Measurements from ENCODE around the gene FN1. TPM values are rescaled to one million over a fixed set of nuclear protein-coding genes. Genes with fewer than 3 reads are reported as not detected.

FN1 gene
- total RNA-seq, 2 donors from 2014 or later: 369 to 1,092 TPM

GRCh38 chr2:215434447-215435279 lies 1.2 kb downstream of the FN1 start:
- TF ChIP-seq, protein P1, sequence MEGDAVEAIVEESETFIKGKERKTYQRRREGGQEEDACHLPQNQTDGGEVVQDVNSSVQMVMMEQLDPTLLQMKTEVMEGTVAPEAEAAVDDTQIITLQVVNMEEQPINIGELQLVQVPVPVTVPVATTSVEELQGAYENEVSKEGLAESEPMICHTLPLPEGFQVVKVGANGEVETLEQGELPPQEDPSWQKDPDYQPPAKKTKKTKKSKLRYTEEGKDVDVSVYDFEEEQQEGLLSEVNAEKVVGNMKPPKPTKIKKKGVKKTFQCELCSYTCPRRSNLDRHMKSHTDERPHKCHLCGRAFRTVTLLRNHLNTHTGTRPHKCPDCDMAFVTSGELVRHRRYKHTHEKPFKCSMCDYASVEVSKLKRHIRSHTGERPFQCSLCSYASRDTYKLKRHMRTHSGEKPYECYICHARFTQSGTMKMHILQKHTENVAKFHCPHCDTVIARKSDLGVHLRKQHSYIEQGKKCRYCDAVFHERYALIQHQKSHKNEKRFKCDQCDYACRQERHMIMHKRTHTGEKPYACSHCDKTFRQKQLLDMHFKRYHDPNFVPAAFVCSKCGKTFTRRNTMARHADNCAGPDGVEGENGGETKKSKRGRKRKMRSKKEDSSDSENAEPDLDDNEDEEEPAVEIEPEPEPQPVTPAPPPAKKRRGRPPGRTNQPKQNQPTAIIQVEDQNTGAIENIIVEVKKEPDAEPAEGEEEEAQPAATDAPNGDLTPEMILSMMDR (IDR thresholded peaks at IDR 0.05): no peak
- Histone ChIP-seq H3K27ac (peak overlapping the region; percentile 76 to 87), H3K27me3 (no peaks in the 10 kb centered on the region), H3K4me1 (peaks cover 0 to 22% of the 10 kb centered on the region in 2 donors), H3K36me3 (peaks cover 10% of the 10 kb centered on the region), H3K9me3 (no peaks in the 10 kb centered on the region), H3K4me3 (peak overlapping the region; percentile 63 to 69)
- no peak for DNase-seq (ENCODE audit: low spot score)

- TF ChIP-seq, protein P1 (IDR thresholded peaks at IDR 0.05): no peak
- H3K9me3 ChIP-seq: no peaks in the 10 kb centered on the region
- H3K27ac ChIP-seq: peak overlapping the region; percentile 56 to 87
- H3K4me1 ChIP-seq: peaks cover 0 to 22% of the 10 kb centered on the region in 2 donors
- H3K4me3 ChIP-seq: peak overlapping the region; percentile 63 to 69
- no peak for DNase-seq (ENCODE audit: low spot score)
- no peaks in the 10 kb centered on the region for H3K27me3 ChIP-seq
- H3K36me3 ChIP-seq: peaks cover 22% of the 10 kb centered on the region
Measured at GRCh38 chr2:215432759-215433594, 2.9 kb downstream of the FN1 start.

DNA sequence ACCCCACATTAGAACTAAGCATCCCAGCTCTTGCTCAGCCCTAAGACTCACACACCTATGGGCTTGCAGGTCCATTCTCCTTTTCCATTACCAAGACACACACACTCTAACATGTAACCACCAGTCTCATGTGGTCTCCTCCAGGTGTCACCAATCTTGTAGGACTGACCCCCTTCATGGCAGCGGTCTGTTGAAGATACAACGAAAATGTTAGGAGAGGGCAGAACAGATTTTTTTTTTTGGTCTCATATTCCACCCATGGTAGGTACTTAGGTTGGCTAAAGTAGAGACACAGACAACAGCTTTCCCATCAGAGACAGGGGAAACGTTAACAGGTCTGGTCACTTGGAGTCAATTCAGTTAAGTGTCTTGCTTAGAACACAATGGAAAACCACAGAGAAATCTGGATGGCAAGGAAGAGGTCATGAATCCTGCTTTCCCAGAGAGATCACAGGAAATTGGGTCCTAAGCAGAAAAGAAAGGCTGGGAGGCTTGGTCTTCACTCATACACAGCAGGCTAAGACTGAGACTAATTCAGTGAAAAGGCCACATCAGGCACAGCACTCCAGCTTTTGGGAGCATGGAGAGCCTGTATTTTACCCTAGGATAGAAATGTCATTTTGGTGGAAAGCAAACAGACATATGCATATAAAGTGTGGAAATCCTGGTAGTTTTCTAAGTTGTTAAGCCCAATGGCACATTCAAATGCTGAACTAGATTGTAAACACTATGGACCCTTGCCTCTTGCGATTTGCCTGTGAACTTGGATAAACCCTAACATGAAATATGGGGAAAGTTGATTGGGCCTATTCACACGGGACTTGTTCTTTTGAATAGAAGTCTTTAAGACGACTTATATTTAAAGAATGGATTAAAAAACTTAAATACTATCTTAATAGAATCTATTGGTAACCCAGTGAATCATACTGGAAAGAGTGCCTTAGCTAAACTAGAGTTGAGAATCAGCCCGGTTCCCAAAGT lies 3.8 kb downstream of the FN1 start:
- Histone ChIP-seq H3K9me3 (no peaks in the 10 kb centered on the region), H3K27me3 (no peaks in the 10 kb centered on the region), H3K36me3 (peaks cover 30% of the 10 kb centered on the region), H3K27ac (peak overlapping the region; percentile 11 to 27), H3K4me3 (peak overlapping the region in 1 of 2 donors; percentile 69), H3K4me1 (peaks cover 0 to 22% of the 10 kb centered on the region in 2 donors)
- no peak for DNase-seq (ENCODE audit: low spot score)
- TF ChIP-seq, protein P1 (IDR thresholded peaks at IDR 0.05): no peak

- peaks cover 32% of the 10 kb centered on the region for H3K36me3 ChIP-seq
- peaks cover 0 to 22% of the 10 kb centered on the region in 2 donors for H3K4me1 ChIP-seq
- H3K9me3 ChIP-seq: no peaks in the 10 kb centered on the region
- H3K4me3 ChIP-seq: no peak overlapping the region
- TF ChIP-seq, protein P1 (IDR thresholded peaks at IDR 0.05): no peak
- H3K27ac ChIP-seq: no peak overlapping the region
- H3K27me3 ChIP-seq: no peaks in the 10 kb centered on the region
- DNase-seq (ENCODE audit: low spot score): no peak
Measured at GRCh38 chr2:215431290-215431689, 4.6 kb downstream of the FN1 start.

DNA sequence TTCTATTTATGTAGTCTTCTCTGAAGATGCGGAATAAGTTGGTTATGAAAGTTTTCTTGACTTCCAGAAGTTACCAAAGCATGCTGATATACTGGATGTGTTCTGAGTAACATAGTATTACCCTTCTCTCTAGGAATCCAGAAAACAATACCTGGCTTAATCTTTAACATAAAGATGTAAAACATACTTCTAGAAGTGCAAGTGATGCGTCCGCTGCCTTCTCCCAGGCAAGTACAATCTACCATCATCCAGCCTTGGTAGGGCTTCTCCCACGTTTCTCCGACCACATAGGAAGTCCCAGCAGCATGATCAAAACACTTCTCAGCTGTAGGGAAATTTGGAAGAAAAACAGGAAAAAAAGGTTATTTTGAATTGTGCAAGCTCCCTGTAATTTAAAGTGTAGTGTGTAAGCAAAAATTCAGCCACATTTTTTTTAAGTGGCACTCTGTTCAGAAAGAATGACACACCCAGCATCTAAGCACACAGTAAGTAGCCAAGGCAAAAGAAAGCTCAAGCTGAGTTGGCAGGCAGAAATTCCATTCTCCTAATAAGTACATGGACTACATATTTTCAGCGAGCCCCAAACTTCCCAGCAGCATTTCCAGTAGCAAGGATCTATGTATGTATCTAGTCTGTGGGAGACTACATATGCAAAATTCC lies 5.2 kb downstream of the FN1 start:
- H3K4me3 ChIP-seq: no peak overlapping the region
- TF ChIP-seq, protein P1 (IDR thresholded peaks at IDR 0.05): no peak
- peaks cover 0 to 20% of the 10 kb centered on the region in 2 donors for H3K4me1 ChIP-seq
- no peak for DNase-seq (ENCODE audit: low spot score)
- peaks cover 34% of the 10 kb centered on the region for H3K36me3 ChIP-seq
- H3K27ac ChIP-seq: no peak overlapping the region
- H3K27me3 ChIP-seq: no peaks in the 10 kb centered on the region
- no peaks in the 10 kb centered on the region for H3K9me3 ChIP-seq

Measured in right atrium auricular region (tissue), 2 donors.